AG04449 (cell line): ENCODE results near the gene F12.

Experiments
- CTCF ChIA-PET: fragments of 350-600 bp; formaldehyde crosslinking; extraction: SDS; loops from one replicate; lab custom pipeline; 2021; ENCODE audit warnings: antibody characterized with exemption; lab: Yijun Ruan, JAX
- POLR2A ChIA-PET: fragments of 400-600, 350-600 bp; formaldehyde crosslinking; extraction: SDS; loops from one replicate; lab custom pipeline; 2020; ENCODE audit warnings: antibody characterized with exemption, inconsistent platforms; lab: Yijun Ruan, JAX
- DNase-seq: peaks from one replicate; pipeline ENCODE4 v3.0.0-alpha.2; 2010; ENCODE audit warnings: low read depth, low spot score
- H3K4me3 ChIP-seq: 2 replicates; pipeline ENCODE4 v1.5.1; 2011; ENCODE audit warnings: low read depth, mild to moderate bottlenecking, control low read depth, low read length
- TF ChIP-seq, protein P1 (sequence below): IDR thresholded peaks from one replicate; pipeline ENCODE4 v1.5.1; 2011; ENCODE audit warnings: mild to moderate bottlenecking, moderate library complexity, low read length, control low read depth, inconsistent platforms; ENCODE audit not compliant: insufficient read depth; ENCODE audit errors: missing control alignments

The F12 gene

GRCh38 chr5:177430972-177431316, 21.6 kb upstream of the F12 start:
- POLR2A ChIA-PET: interaction anchor here (1.3 kb wide), 1 partner anchor 9 kb away, joined by 4 read pairs; no protein-coding TSS in a partner anchor
- DNase-seq: no peak
- H3K4me3 ChIP-seq: no peak overlapping the region
- CTCF ChIA-PET: interaction anchor here (1.2 kb wide), 1 partner anchor 22 kb away, joined by 3 read pairs; no protein-coding TSS in a partner anchor
- TF ChIP-seq, protein P1, sequence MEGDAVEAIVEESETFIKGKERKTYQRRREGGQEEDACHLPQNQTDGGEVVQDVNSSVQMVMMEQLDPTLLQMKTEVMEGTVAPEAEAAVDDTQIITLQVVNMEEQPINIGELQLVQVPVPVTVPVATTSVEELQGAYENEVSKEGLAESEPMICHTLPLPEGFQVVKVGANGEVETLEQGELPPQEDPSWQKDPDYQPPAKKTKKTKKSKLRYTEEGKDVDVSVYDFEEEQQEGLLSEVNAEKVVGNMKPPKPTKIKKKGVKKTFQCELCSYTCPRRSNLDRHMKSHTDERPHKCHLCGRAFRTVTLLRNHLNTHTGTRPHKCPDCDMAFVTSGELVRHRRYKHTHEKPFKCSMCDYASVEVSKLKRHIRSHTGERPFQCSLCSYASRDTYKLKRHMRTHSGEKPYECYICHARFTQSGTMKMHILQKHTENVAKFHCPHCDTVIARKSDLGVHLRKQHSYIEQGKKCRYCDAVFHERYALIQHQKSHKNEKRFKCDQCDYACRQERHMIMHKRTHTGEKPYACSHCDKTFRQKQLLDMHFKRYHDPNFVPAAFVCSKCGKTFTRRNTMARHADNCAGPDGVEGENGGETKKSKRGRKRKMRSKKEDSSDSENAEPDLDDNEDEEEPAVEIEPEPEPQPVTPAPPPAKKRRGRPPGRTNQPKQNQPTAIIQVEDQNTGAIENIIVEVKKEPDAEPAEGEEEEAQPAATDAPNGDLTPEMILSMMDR: no peak

DNA sequence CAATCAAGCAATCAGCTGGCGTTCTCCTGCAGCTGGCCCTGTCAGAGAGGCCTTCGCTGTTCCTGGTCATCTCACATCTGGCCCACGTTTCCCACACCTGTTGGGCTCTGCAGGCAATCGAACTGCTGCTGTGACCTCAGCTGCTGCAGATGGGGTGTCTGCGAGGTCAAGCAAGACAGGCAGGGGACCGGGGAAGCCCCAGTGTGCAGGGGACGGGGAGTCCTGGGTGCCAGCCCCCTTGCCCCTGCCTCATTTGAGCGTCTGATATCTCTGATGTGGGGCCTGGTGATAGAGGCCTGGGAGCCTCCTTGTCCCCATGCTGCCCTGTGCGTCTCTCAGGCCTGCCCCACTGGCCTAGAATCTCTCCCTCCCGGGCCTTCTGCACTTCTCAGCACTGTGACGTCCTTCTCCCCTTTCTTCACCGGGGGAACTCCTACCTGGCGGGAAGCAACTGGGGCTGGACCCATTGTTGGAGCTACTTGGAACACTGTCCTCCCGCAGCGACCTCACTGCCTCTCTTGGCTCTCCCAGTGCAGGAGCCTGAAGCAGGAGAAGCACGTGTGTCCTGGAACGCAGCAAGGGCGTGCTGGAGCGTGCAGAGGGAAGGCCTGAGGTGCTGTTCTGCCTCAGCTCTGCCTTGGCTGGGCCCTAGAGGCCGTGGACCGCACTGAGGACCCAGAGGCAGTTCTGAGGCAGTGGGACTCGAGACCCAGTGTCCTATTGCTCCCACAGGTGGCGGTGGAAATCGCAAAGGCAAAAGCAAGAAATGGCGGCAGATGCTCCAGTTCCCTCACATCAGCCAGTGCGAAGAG, 21.0 kb upstream of the F12 start:
- TF ChIP-seq, protein P1: no peak
- CTCF ChIA-PET: interaction anchor here (2.0 to 6.0 kb wide), 2 partner anchors 25 to 40 kb away, joined by 9 to 47 read pairs; no protein-coding TSS in a partner anchor
- no peak for DNase-seq

DNA sequence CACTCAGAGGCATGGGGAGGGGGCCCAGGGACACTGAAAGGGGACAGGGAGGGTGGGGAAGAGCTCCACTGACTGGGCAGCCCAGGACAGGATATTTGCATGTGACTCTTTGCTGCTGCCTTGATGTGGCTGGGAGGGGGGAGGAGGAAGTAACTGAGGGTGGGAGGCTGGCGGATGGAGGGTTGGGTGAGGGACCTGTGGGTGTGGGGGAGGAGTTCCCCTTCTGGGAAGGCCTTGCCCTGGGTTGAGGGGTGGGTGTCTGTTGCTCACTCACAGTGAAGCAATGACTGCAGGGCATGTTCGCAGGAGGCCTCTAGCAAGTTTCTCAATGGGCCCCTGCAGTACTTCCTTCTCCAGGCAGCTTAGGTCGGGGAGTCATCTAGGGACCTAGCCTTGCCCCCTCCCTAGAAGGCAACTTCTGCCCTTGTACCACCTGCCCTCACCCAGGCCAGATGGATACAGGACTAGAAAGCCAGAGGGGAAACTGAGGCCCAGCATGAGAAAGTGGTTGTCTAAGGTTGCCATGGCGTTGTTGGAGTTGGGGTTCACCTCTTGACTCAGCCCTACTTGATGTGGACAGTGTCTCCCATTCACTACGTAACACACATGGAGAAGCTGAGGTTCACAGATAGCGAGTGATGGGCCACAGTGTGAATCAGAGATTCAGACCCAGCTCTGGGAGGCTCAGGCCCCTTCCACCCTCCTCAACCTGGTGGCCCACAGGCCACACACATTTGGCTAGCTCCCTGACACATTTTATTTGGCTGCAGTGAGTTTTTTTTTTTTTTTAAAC, 20.1 kb upstream of the F12 start:
- no peak for DNase-seq
- no peak overlapping the region for H3K4me3 ChIP-seq
- TF ChIP-seq, protein P1: no peak
- CTCF ChIA-PET: interaction anchor here (1.4 to 6.0 kb wide), 5 partner anchors 23 to 60 kb away, joined by 4 to 47 read pairs (median 9); no protein-coding TSS in a partner anchor
- POLR2A ChIA-PET: interaction anchor here (1.3 kb wide), 1 partner anchor 11 kb away, joined by 4 read pairs; no protein-coding TSS in a partner anchor

More for the DNA sequence above, 21.0 kb upstream of the F12 start:
- POLR2A ChIA-PET: interaction anchor here (1.3 kb wide), 1 partner anchor 10 kb away, joined by 4 read pairs; no protein-coding TSS in a partner anchor
- no peak overlapping the region for H3K4me3 ChIP-seq

- ChIA-PET POLR2A (no interaction called here), CTCF (interaction anchor here (1.4 to 6.0 kb wide), 7 partner anchors 11 to 60 kb away, joined by 3 to 47 read pairs (median 7); no protein-coding TSS in a partner anchor)
- H3K4me3 ChIP-seq: no peak overlapping the region
- TF ChIP-seq, protein P1: no peak
- DNase-seq: no peak
Measured at GRCh38 chr5:177428574-177429217, 19.3 kb upstream of the F12 start.

DNA sequence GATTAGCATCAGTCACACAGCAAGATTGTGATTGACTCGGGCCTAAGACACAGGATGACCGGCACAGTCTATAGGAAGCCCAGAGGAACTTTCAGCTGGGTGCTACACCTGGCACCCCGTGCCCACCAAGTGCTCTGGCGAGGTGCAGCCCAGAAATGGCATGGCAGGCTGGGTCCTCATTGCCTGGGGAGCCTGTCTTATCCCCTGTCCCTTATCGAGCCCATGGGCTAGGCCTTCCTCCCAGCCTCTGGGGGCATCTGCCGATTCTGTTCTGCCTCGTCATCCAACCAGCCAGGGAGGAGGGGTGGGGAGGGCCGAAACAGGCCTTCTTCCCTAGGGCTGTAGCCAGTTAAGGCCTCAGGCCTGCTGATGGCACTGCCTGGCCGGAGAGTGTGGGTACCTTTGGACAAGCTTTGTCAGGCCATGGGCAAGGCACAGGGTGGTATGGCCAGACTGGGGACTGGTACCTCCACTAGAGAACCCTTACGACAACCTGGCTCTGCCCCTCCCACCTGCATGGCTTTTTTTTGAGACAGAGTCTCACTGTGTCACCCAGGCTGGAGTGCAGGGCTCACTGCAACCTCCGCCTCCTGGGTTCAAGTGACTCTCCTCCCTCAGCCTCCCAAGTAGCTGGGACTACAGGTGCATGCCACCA, 18.7 kb upstream of the F12 start:
- TF ChIP-seq, protein P1: no peak
- CTCF ChIA-PET: interaction anchor here (1.0 to 6.0 kb wide), 13 partner anchors 9 to 119 kb away, joined by 3 to 47 read pairs (median 6); no protein-coding TSS in a partner anchor
- peak overlapping the region; percentile 0; the same call in 1 of the 2 replicates for H3K4me3 ChIP-seq
- DNase-seq: no peak
- POLR2A ChIA-PET: no interaction called here
